A549 (cell line): ENCODE results near the gene STK16. TPM values are rescaled to one million over a fixed set of nuclear protein-coding genes. Genes with fewer than 3 reads are reported as not detected.
A peak's percentile ranks its signal among the peaks of the same experiment; 100 is the strongest.

ENCODE experiments used
- BHLHE40 ChIP-seq: IDR thresholded peaks from 2 replicates; pipeline ENCODE4 v1.6.1; 2012; ENCODE audit warnings: low read depth, low read length, inconsistent platforms
- CBX2 ChIP-seq: fragments of 200-600 bp; sonication (generic); IDR thresholded peaks from 2 replicates; pipeline ENCODE4 v1.6.1; 2016; ENCODE audit warnings: low read depth, mild to moderate bottlenecking, borderline replicate concordance
- CBX8 ChIP-seq: fragments of 200-600 bp; sonication (generic); IDR thresholded peaks from 2 replicates; pipeline ENCODE4 v1.6.1; 2016
- CHD4 ChIP-seq: fragments of 200-600 bp; sonication (generic); IDR thresholded peaks from 2 replicates; pipeline ENCODE4 v1.6.1; 2016; ENCODE audit warnings: antibody characterized with exemption, mild to moderate bottlenecking, borderline replicate concordance
- EHF ChIP-seq: fragments of 250-450 bp; sonication (Bioruptor Pico); IDR thresholded peaks from 2 replicates; pipeline ENCODE4 v1.5.0; 2020; ENCODE audit warnings: mild to moderate bottlenecking
- EHMT2 ChIP-seq: fragments of 200-600 bp; sonication (generic); IDR thresholded peaks from 2 replicates; pipeline ENCODE4 v1.6.1; 2016; ENCODE audit warnings: antibody characterized with exemption, low read depth, mild to moderate bottlenecking, moderate library complexity
- EP300 ChIP-seq, 2 experiments: fragments of >200 bp; sonication (Bioruptor Twin); formaldehyde crosslinking; IDR thresholded peaks; 2 replicates in 1 of 2; 3 replicates in 1 of 2; pipeline ENCODE4 v1.6.1; 2016 to 2017
- ESRRA ChIP-seq: fragments of 150-350 bp; IDR thresholded peaks from 2 replicates; pipeline ENCODE4 v1.6.1; 2014; ENCODE audit warnings: mild to moderate bottlenecking, low read length, borderline replicate concordance
- FOXS1 ChIP-seq: fragments of 250-450 bp; sonication (Bioruptor Pico); IDR thresholded peaks from 2 replicates; pipeline ENCODE4 v1.5.0; 2020; ENCODE audit warnings: mild to moderate bottlenecking, moderate library complexity
- HDAC2 ChIP-seq: fragments of 200-600 bp; sonication (generic); IDR thresholded peaks from 2 replicates; pipeline ENCODE4 v1.6.1; 2016
- HOXB13 ChIP-seq: fragments of 250-450 bp; sonication (Bioruptor Pico); IDR thresholded peaks from 2 replicates; pipeline ENCODE4 v1.5.0; 2020; ENCODE audit warnings: low read depth, mild to moderate bottlenecking, moderate library complexity
- HOXB5 ChIP-seq: fragments of 250-450 bp; sonication (Bioruptor Pico); IDR thresholded peaks from 2 replicates; pipeline ENCODE4 v1.5.0; 2020; ENCODE audit warnings: mild to moderate bottlenecking, moderate library complexity
- JUNB ChIP-seq: fragments of >200 bp; sonication (Bioruptor Twin); formaldehyde crosslinking; IDR thresholded peaks from 2 replicates; pipeline ENCODE4 v1.6.1; 2016
- KDM1A ChIP-seq: fragments of 200-600 bp; sonication (generic); IDR thresholded peaks from 2 replicates; pipeline ENCODE4 v1.6.1; 2016; ENCODE audit warnings: low read depth, mild to moderate bottlenecking
- MAFK ChIP-seq: fragments of 450-650 bp; IDR thresholded peaks from 2 replicates; pipeline ENCODE4 v1.6.1; 2014; ENCODE audit not compliant: partially characterized antibody
- MYC ChIP-seq: IDR thresholded peaks from 2 replicates; pipeline ENCODE4 v1.6.1; 2012; ENCODE audit warnings: mild to moderate bottlenecking, inconsistent platforms, low read length, improper control_type of control experiment, borderline replicate concordance
- NR3C1 ChIP-seq: fragments of >200 bp; sonication (Bioruptor Twin); formaldehyde crosslinking; IDR thresholded peaks from 3 replicates; pipeline ENCODE4 v1.6.1; 2017
- PHF8 ChIP-seq: fragments of 200-600 bp; sonication (generic); IDR thresholded peaks from 2 replicates; pipeline ENCODE4 v1.6.1; 2016; ENCODE audit warnings: low read depth, mild to moderate bottlenecking, antibody characterized with exemption, moderate library complexity, borderline replicate concordance
- POLR2A ChIP-seq: IDR thresholded peaks from 2 replicates; pipeline ENCODE4 v1.6.1; 2012; ENCODE audit warnings: mild to moderate bottlenecking, low read length
- RAD21 ChIP-seq, 2 experiments: fragments of >200 bp in 1 of 2; sonication (Bioruptor Twin) in 1 of 2; formaldehyde crosslinking in 1 of 2; IDR thresholded peaks in 1 of 2; conservative IDR thresholded peaks in 1 of 2; 2 replicates in 1 of 2; 3 replicates in 1 of 2; pipeline ENCODE4 v1.6.1; 2012 to 2018; ENCODE audit warnings: inconsistent platforms in 1 of 2
- RCOR1 ChIP-seq: fragments of 150-350 bp; IDR thresholded peaks from 2 replicates; pipeline ENCODE4 v1.6.1; 2014; ENCODE audit warnings: antibody characterized with exemption, low read length, low read depth
- RFX5 ChIP-seq: fragments of 450-650 bp; IDR thresholded peaks from 2 replicates; pipeline ENCODE4 v1.7.1; 2014; ENCODE audit warnings: antibody characterized with exemption, mild to moderate bottlenecking, moderate library complexity
- RNF2 ChIP-seq: fragments of 200-600 bp; sonication (generic); IDR thresholded peaks from 2 replicates; pipeline ENCODE4 v1.6.1; 2016; ENCODE audit warnings: low read depth, mild to moderate bottlenecking, antibody characterized with exemption, moderate library complexity, borderline replicate concordance
- SMC3 ChIP-seq: fragments of >200 bp; sonication (Bioruptor Twin); formaldehyde crosslinking; IDR thresholded peaks from 3 replicates; pipeline ENCODE4 v1.6.1; 2018; ENCODE audit warnings: inconsistent platforms
- SREBF2 ChIP-seq: fragments of 450-650 bp; IDR thresholded peaks from 2 replicates; pipeline ENCODE4 v1.6.1; 2014; ENCODE audit warnings: mild to moderate bottlenecking, moderate library complexity
- TFCP2L1 ChIP-seq: fragments of 250-450 bp; sonication (Bioruptor Pico); IDR thresholded peaks from 2 replicates; pipeline ENCODE4 v1.5.0; 2021; ENCODE audit warnings: mild to moderate bottlenecking
- TP53 ChIP-seq: fragments of 250-450 bp; sonication (Bioruptor Pico); IDR thresholded peaks from 2 replicates; pipeline ENCODE4 v1.5.0; 2021; ENCODE audit warnings: mild to moderate bottlenecking, moderate library complexity
- ZC3H11A ChIP-seq: fragments of 450-650 bp; IDR thresholded peaks from 2 replicates; pipeline ENCODE4 v1.6.1; 2014; ENCODE audit warnings: antibody characterized with exemption, mild to moderate bottlenecking
- ZNF302 ChIP-seq: fragments of 250-450 bp; sonication (Bioruptor Pico); IDR thresholded peaks from 2 replicates; pipeline ENCODE4 v1.9.0; 2021; ENCODE audit warnings: inconsistent platforms, mild to moderate bottlenecking, moderate library complexity
- polyA plus RNA-seq, 4 experiments: library from polyadenylated mRNA; depleted of rRNA in 3 of 4; stranded (reverse); fragments of >200 nt; fragmentation: RNase III in 1 of 4; extraction: RNeasy Plus Mini Kit Qiagen cat#74134 plus additional on column Dnase treatment in 1 of 4; gene quantifications; 2 replicates in 3 of 4; 3 replicates in 1 of 4; pipeline ENCODE4 v1.2.3, GENCODE V29; 2011 to 2017
- TF ChIP-seq, protein P1 (sequence below): fragments of 450-650 bp; IDR thresholded peaks from 2 replicates; pipeline ENCODE4 v1.6.1; 2014; ENCODE audit warnings: antibody characterized with exemption
- TF ChIP-seq, protein P2 (sequence below): fragments of >200 bp; sonication (Bioruptor Twin); formaldehyde crosslinking; IDR thresholded peaks from 3 replicates; pipeline ENCODE4 v1.6.1; 2016
- TF ChIP-seq, protein P3 (sequence below): fragments of 250-450 bp; sonication (Bioruptor Pico); IDR thresholded peaks from 2 replicates; pipeline ENCODE4 v1.5.0; 2021; ENCODE audit warnings: mild to moderate bottlenecking, moderate library complexity, borderline replicate concordance
- TF ChIP-seq, protein P4 (sequence below): fragments of >200 bp; sonication (Bioruptor Twin); formaldehyde crosslinking; IDR thresholded peaks from 2 replicates; pipeline ENCODE4 v1.6.1; 2016
- TF ChIP-seq, protein P5 (sequence below): fragments of 150-350 bp; IDR thresholded peaks from 2 replicates; pipeline ENCODE4 v1.6.1; 2014; ENCODE audit warnings: low read depth, mild to moderate bottlenecking, low read length
- TF ChIP-seq, protein P6 (sequence below): IDR thresholded peaks from 2 replicates; pipeline ENCODE4 v1.6.1; 2012; ENCODE audit warnings: low read depth, borderline replicate concordance

The STK16 gene
- polyA plus RNA-seq, 2 of the 4 experiments (the other 2 are of a cell fraction) = 37.0 to 43.3 TPM

DNA sequence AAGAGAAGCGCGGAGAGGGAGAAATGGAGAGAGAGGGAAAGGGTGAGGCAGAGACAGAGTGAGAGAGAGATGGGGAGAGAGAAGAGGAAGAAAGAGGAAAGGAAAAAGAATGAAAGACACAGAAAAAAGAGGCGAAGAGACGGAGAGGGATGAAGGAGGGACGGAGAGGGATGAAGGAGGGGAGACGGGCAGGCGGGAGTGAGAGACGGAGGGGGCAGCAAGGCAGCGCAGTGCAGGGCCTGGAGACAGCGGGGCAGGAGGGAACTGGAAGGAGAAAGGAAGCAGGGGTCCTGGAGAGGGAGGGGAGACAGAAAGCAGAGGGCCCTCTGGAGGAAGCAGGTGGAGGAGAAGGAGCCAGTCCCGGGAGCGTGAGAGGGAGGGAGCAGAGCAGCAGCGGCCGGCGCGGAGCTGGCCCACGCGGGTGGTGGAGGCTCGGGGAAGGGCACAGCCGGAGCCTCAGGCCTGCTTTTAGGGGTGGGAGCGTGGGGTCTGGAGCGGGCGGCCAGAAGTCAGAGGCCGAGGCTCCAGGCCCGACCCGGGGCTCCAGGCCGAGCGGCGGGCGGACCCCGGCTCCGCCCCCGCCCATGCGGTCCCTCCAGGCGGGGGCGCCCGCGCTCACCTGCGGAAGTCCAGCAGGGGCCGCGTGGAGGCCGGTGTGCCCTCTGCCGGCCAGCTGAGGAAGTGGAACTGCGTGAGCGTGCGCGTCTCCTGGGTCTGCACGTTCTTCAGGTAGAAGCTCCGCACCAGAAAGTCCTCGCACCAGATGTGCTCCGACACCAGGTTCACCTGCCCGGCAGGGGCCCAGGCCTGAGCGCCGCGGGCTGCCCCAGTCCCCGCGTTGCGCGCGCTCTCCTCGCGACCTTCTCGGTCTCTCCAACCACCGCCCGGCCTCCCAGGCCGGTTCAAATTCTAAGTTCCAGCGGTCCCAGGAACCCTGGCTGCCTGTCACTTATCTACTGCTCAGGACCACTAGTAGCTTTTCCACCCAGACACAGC is 49.4 kb downstream of the STK16 start (continued):
- TF ChIP-seq RNF2 = no peak
- no peak for TF ChIP-seq TFCP2L1 (CRISPR knock-in tag)
- no peak for TF ChIP-seq RFX5
- TF ChIP-seq ESRRA = no peak
- TF ChIP-seq JUNB = no peak
- TF ChIP-seq RCOR1 = no peak
- no peak for TF ChIP-seq CBX8
- TF ChIP-seq FOXS1 (CRISPR knock-in tag) = no peak
- no peak for TF ChIP-seq HOXB13 (CRISPR knock-in tag)
- peak; percentile 88 for TF ChIP-seq PHF8
- peak; percentile 98 for TF ChIP-seq MYC
- TF ChIP-seq, protein P1, sequence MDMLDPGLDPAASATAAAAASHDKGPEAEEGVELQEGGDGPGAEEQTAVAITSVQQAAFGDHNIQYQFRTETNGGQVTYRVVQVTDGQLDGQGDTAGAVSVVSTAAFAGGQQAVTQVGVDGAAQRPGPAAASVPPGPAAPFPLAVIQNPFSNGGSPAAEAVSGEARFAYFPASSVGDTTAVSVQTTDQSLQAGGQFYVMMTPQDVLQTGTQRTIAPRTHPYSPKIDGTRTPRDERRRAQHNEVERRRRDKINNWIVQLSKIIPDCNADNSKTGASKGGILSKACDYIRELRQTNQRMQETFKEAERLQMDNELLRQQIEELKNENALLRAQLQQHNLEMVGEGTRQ = no peak
- no peak for TF ChIP-seq ZC3H11A
- TF ChIP-seq HDAC2 = no peak
- TF ChIP-seq, protein P2, sequence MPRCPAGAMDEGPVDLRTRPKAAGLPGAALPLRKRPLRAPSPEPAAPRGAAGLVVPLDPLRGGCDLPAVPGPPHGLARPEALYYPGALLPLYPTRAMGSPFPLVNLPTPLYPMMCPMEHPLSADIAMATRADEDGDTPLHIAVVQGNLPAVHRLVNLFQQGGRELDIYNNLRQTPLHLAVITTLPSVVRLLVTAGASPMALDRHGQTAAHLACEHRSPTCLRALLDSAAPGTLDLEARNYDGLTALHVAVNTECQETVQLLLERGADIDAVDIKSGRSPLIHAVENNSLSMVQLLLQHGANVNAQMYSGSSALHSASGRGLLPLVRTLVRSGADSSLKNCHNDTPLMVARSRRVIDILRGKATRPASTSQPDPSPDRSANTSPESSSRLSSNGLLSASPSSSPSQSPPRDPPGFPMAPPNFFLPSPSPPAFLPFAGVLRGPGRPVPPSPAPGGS = 0 out of 3 replicates have a peak, but pooled peaks have one; percentile 62
- TF ChIP-seq TP53 (CRISPR knock-in tag) = no peak
- TF ChIP-seq CHD4 = no peak
- TF ChIP-seq, protein P3, sequence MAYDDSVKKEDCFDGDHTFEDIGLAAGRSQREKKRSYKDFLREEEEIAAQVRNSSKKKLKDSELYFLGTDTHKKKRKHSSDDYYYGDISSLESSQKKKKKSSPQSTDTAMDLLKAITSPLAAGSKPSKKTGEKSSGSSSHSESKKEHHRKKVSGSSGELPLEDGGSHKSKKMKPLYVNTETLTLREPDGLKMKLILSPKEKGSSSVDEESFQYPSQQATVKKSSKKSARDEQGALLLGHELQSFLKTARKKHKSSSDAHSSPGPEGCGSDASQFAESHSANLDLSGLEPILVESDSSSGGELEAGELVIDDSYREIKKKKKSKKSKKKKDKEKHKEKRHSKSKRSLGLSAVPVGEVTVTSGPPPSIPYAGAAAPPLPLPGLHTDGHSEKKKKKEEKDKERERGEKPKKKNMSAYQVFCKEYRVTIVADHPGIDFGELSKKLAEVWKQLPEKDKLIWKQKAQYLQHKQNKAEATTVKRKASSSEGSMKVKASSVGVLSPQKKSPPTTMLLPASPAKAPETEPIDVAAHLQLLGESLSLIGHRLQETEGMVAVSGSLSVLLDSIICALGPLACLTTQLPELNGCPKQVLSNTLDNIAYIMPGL (CRISPR knock-in tag) = peak; percentile 87
- no peak for TF ChIP-seq MAFK
- TF ChIP-seq, protein P4, sequence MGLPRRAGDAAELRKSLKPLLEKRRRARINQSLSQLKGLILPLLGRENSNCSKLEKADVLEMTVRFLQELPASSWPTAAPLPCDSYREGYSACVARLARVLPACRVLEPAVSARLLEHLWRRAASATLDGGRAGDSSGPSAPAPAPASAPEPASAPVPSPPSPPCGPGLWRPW = no peak
- no peak for TF ChIP-seq NR3C1
- peak; percentile 74 to 93 for TF ChIP-seq RAD21 (conservative IDR thresholded peaks at IDR 0.05 in 1 of 2, IDR thresholded peaks at IDR 0.05 in 1 of 2)
- TF ChIP-seq EHF (CRISPR knock-in tag) = no peak
- TF ChIP-seq EHMT2 = no peak
- TF ChIP-seq KDM1A = no peak
- TF ChIP-seq BHLHE40 = 0 out of 2 replicates have a peak, but pooled peaks have one; percentile 13
- TF ChIP-seq CBX2 = no peak
- TF ChIP-seq SMC3 = peak; percentile 99
- TF ChIP-seq, protein P5, sequence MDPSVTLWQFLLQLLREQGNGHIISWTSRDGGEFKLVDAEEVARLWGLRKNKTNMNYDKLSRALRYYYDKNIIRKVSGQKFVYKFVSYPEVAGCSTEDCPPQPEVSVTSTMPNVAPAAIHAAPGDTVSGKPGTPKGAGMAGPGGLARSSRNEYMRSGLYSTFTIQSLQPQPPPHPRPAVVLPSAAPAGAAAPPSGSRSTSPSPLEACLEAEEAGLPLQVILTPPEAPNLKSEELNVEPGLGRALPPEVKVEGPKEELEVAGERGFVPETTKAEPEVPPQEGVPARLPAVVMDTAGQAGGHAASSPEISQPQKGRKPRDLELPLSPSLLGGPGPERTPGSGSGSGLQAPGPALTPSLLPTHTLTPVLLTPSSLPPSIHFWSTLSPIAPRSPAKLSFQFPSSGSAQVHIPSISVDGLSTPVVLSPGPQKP = no peak
- TF ChIP-seq, protein P6, sequence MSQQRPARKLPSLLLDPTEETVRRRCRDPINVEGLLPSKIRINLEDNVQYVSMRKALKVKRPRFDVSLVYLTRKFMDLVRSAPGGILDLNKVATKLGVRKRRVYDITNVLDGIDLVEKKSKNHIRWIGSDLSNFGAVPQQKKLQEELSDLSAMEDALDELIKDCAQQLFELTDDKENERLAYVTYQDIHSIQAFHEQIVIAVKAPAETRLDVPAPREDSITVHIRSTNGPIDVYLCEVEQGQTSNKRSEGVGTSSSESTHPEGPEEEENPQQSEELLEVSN = 0 out of 2 replicates have a peak, but pooled peaks have one; percentile 25
- peak; percentile 56 for TF ChIP-seq POLR2A
- TF ChIP-seq EP300 (IDR thresholded peaks at IDR 0.05) = 0 out of 5 replicates have a peak, but pooled peaks of 1 of the 2 experiments have one; percentile 10
- TF ChIP-seq SREBF2 = no peak
- TF ChIP-seq HOXB5 (CRISPR knock-in tag) = 0 out of 2 replicates have a peak, but pooled peaks have one; percentile 41
- TF ChIP-seq ZNF302 (CRISPR knock-in tag) = no peak
